HL-60 (cell line): ENCODE results near the gene HRH3.

Source experiments
- GABPA ChIP-seq: IDR thresholded peaks from 2 replicates; pipeline ENCODE4 v1.6.1; 2012; ENCODE audit warnings: low read depth
- POLR2AphosphoS5 ChIP-seq: IDR thresholded peaks from 2 replicates; pipeline ENCODE4 v1.6.1; 2012; ENCODE audit warnings: low read depth
- SPI1 ChIP-seq: IDR thresholded peaks from 2 replicates; pipeline ENCODE4 v1.6.1; 2012; ENCODE audit warnings: low read depth, mild to moderate bottlenecking, borderline replicate concordance
- TF ChIP-seq, protein P1 (sequence below): IDR thresholded peaks from one replicate; pipeline ENCODE4 v1.5.1; 2011; ENCODE audit warnings: low read length, control low read depth, inconsistent platforms; ENCODE audit not compliant: insufficient read depth
- TF ChIP-seq, protein P2 (sequence below): IDR thresholded peaks from 2 replicates; pipeline ENCODE4 v1.6.1; 2012; ENCODE audit warnings: low read depth; ENCODE audit not compliant: insufficient replicate concordance

DNA sequence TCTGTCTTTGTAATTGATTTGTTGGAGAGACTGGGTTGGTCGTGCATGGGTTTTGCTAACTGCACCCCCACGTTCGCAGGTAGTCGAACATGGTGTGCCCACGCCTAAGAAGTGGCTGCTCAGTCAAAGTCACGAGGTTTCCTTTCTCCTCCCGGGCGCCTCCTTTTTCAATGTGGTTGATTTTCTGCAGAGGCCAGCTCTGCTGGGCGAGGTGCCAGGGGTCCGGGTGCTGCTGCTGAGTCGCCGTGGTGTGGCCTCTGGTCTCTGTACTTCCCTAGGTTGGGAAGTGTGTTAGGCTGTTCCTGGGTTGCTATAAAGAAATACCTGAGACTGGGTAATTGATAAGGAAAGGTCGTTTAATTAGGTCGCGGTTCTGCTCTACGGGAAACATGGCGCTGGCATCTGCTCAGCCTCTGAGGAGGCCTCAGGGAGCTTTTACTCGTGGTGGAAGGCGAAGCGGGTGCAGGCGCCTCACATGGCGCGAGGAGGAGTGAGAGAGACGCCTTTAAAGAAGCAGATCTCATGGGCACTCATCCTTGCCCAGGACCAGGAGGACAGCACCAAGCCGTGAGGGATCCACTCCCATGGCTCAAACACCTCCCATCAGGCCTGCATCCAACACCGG, 32.4 kb upstream of the HRH3 start:
- TF ChIP-seq, protein P1, sequence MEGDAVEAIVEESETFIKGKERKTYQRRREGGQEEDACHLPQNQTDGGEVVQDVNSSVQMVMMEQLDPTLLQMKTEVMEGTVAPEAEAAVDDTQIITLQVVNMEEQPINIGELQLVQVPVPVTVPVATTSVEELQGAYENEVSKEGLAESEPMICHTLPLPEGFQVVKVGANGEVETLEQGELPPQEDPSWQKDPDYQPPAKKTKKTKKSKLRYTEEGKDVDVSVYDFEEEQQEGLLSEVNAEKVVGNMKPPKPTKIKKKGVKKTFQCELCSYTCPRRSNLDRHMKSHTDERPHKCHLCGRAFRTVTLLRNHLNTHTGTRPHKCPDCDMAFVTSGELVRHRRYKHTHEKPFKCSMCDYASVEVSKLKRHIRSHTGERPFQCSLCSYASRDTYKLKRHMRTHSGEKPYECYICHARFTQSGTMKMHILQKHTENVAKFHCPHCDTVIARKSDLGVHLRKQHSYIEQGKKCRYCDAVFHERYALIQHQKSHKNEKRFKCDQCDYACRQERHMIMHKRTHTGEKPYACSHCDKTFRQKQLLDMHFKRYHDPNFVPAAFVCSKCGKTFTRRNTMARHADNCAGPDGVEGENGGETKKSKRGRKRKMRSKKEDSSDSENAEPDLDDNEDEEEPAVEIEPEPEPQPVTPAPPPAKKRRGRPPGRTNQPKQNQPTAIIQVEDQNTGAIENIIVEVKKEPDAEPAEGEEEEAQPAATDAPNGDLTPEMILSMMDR: no peak
- TF ChIP-seq POLR2AphosphoS5 (no peak), GABPA (no peak), SPI1 (no peak)
- TF ChIP-seq, protein P2, sequence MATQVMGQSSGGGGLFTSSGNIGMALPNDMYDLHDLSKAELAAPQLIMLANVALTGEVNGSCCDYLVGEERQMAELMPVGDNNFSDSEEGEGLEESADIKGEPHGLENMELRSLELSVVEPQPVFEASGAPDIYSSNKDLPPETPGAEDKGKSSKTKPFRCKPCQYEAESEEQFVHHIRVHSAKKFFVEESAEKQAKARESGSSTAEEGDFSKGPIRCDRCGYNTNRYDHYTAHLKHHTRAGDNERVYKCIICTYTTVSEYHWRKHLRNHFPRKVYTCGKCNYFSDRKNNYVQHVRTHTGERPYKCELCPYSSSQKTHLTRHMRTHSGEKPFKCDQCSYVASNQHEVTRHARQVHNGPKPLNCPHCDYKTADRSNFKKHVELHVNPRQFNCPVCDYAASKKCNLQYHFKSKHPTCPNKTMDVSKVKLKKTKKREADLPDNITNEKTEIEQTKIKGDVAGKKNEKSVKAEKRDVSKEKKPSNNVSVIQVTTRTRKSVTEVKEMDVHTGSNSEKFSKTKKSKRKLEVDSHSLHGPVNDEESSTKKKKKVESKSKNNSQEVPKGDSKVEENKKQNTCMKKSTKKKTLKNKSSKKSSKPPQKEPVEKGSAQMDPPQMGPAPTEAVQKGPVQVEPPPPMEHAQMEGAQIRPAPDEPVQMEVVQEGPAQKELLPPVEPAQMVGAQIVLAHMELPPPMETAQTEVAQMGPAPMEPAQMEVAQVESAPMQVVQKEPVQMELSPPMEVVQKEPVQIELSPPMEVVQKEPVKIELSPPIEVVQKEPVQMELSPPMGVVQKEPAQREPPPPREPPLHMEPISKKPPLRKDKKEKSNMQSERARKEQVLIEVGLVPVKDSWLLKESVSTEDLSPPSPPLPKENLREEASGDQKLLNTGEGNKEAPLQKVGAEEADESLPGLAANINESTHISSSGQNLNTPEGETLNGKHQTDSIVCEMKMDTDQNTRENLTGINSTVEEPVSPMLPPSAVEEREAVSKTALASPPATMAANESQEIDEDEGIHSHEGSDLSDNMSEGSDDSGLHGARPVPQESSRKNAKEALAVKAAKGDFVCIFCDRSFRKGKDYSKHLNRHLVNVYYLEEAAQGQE: no peak
